ENCODE measurements around the gene PLK4. TPM values are rescaled to one million over a fixed set of nuclear protein-coding genes. Genes with fewer than 3 reads are reported as not detected.

PLK4 gene
- total RNA-seq, 1 experiment from 2014 or later: 40.2 TPM

- Mint-ChIP-seq H3K36me3 (ENCODE audit: insufficient read depth in 1 of 3, low read depth in 3 of 3) (peaks cover 2 to 4% (median 2%) of the 10 kb centered on the region in 3 experiments; a peak in 5 of 7 replicates), H3K9me3 (peaks cover 2 to 3% of the 10 kb centered on the region in 2 experiments; a peak in 4 of 5 replicates), H3K4me3 (no peak overlapping the region), H3K27ac (peak overlapping the region in 1 of 3 experiments; percentile 44; a peak in 2 of 7 replicates), H3K4me1 (peaks cover 0 to 4% of the 10 kb centered on the region in 2 experiments; a peak in 1 of 4 replicates), H3K27me3 (ENCODE audit: low read depth) (no peaks in the 10 kb centered on the region)
- DNase-seq: no peak
- H4K91ac ChIP-seq (ENCODE audit: insufficient read length, low read depth, low read length): no peak overlapping the region
- H2AK5ac ChIP-seq (ENCODE audit: insufficient read length, low read length): no peak overlapping the region
- no peak overlapping the region for H3K14ac ChIP-seq (ENCODE audit: insufficient read depth, low read length)
- H2BK15ac ChIP-seq (ENCODE audit: low read depth, low read length): no peak overlapping the region
- H3K23me2 ChIP-seq (ENCODE audit: insufficient read length, low read depth, low read length, poor library complexity, severe bottlenecking): no peaks in the 10 kb centered on the region
- no peaks in the 10 kb centered on the region for H4K20me1 ChIP-seq (ENCODE audit: control insufficient read depth, insufficient read depth, insufficient read length)
- H3K23ac ChIP-seq (ENCODE audit: insufficient read length, low read depth, low read length): no peak overlapping the region
- no peaks in the 10 kb centered on the region for H3K4me1 ChIP-seq (ENCODE audit: insufficient read depth, low read length)
- H3K9me3 ChIP-seq (ENCODE audit: control insufficient read depth, low read depth, low read length): no peaks in the 10 kb centered on the region
- no peak overlapping the region for H3K18ac ChIP-seq (ENCODE audit: insufficient read length, low read depth, low read length)
- H2BK120ac ChIP-seq (ENCODE audit: low read depth, low read length, poor library complexity, severe bottlenecking): no peak overlapping the region
- no CpG with 5 or more reads among the region's 2 CpGs for WGBS (ENCODE audit: extremely low coverage, insufficient read length, low lambda C conversion rate)
- H2BK5ac ChIP-seq (ENCODE audit: insufficient read length, low read length): no peak overlapping the region
- no peak overlapping the region for H4K8ac ChIP-seq (replicated peaks; ENCODE audit: insufficient read length, low read depth, low read length)
- H3K27me3 ChIP-seq (ENCODE audit: insufficient read depth, low read length): no peaks in the 10 kb centered on the region
- H3K4ac ChIP-seq (ENCODE audit: low read depth, low read length): no peak overlapping the region
- no peak overlapping the region for H2BK12ac ChIP-seq (ENCODE audit: insufficient read length, low read depth, low read length)
- H3K27ac ChIP-seq (ENCODE audit: insufficient read length, low read depth, low read length): no peak overlapping the region
- TF ChIP-seq, protein P1, sequence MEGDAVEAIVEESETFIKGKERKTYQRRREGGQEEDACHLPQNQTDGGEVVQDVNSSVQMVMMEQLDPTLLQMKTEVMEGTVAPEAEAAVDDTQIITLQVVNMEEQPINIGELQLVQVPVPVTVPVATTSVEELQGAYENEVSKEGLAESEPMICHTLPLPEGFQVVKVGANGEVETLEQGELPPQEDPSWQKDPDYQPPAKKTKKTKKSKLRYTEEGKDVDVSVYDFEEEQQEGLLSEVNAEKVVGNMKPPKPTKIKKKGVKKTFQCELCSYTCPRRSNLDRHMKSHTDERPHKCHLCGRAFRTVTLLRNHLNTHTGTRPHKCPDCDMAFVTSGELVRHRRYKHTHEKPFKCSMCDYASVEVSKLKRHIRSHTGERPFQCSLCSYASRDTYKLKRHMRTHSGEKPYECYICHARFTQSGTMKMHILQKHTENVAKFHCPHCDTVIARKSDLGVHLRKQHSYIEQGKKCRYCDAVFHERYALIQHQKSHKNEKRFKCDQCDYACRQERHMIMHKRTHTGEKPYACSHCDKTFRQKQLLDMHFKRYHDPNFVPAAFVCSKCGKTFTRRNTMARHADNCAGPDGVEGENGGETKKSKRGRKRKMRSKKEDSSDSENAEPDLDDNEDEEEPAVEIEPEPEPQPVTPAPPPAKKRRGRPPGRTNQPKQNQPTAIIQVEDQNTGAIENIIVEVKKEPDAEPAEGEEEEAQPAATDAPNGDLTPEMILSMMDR (conservative IDR thresholded peaks at IDR 0.05): no peak
- no peak overlapping the region for H3K9ac ChIP-seq (ENCODE audit: extremely low read depth, insufficient read length, low read length)
- no peak overlapping the region for H3K56ac ChIP-seq (ENCODE audit: insufficient read length, low read depth, low read length)
- H3K79me1 ChIP-seq (ENCODE audit: insufficient read depth, low read depth, low read length, poor library complexity, severe bottlenecking): no peaks in the 10 kb centered on the region
- H2BK20ac ChIP-seq (ENCODE audit: low read depth, low read length, poor library complexity, severe bottlenecking): no peak overlapping the region
- no peak overlapping the region for H3K4me2 ChIP-seq (ENCODE audit: insufficient read depth, insufficient read length, low read length)
- H3T11ph ChIP-seq (ENCODE audit: low read length): no peak overlapping the region
- no peaks in the 10 kb centered on the region; the same call in 1 of the 2 replicates for H3K79me2 ChIP-seq (ENCODE audit: insufficient read depth, low read length)
- no peak overlapping the region for H2AFZ ChIP-seq (ENCODE audit: low read length)
- H4K5ac ChIP-seq (ENCODE audit: insufficient read length, low read depth, low read length): no peak overlapping the region
These were observed 12.5 kb upstream of the PLK4 start for GRCh38 chr4:127868196-127868595.

Measured in H9 (cell line).